OCI-LY1 (cell line): ENCODE data around the gene DHRSX.
"Not testable (repeated sequence)": the region's sequence is repeated elsewhere in the genome, so short reads cannot be mapped to it uniquely, and the experiment has no call there.

Experiments used
- CTCF ChIP-seq: fragments of 200-600 bp; sonication (generic), shearing (Covaris generic); IDR thresholded peaks from 2 replicates; pipeline ENCODE4 v1.5.1; 2017; ENCODE audit warnings: mild to moderate bottlenecking, antibody characterized with exemption, low read length, moderate library complexity, mixed read lengths
- EZH2 ChIP-seq: fragments of 200-600 bp; sonication (generic), shearing (Covaris generic); IDR thresholded peaks from 2 replicates; pipeline ENCODE4 v1.8.0; 2017; ENCODE audit warnings: borderline replicate concordance, mixed run types, mild to moderate bottlenecking, antibody characterized with exemption, low read length, moderate library complexity, mixed read lengths

- TF ChIP-seq EZH2, CTCF: not testable (repeated sequence)
Observed at GRCh38 chrX:2419418-2419817, 81.4 kb downstream of the DHRSX start.
